Esophagus squamous epithelium (tissue), 5 donors: ENCODE data around the gene IMMP2L. TPM values are rescaled to one million over a fixed set of nuclear protein-coding genes. Genes with fewer than 3 reads are reported as not detected.

ENCODE experiments used
- DNase-seq: peaks from one replicate; lab custom pipeline; 2025; lab: John Stamatoyannopoulos, UW
- H3K27ac ChIP-seq, 4 donors: fragments of 200-600 bp; sonication (generic); one replicate each; pipeline ENCODE4 v1.5.1; 2016 to 2019; ENCODE audit warnings: mild to moderate bottlenecking in 1 of 4
- H3K27me3 ChIP-seq, 4 donors: fragments of 200-600 bp; sonication (generic); 1 replicate in 3 of 4; 2 replicates in 1 of 4; pipeline versions ENCODE4 v1.5.1 to v1.6.0; 2017 to 2021; ENCODE audit warnings: antibody characterized with exemption in 1 of 4
- H3K36me3 ChIP-seq, 3 donors: fragments of 200-600 bp; sonication (generic); one replicate each; pipeline ENCODE4 v1.5.1; 2016 to 2019
- H3K4me1 ChIP-seq, 3 donors: fragments of 200-600 bp; sonication (generic); one replicate each; pipeline ENCODE4 v1.5.1; 2017 to 2019
- H3K4me3 ChIP-seq, 4 donors: fragments of 200-600 bp; sonication (generic); 1 replicate in 3 of 4; 2 replicates in 1 of 4; pipeline ENCODE4 v1.5.1; 2016 to 2019; ENCODE audit warnings: mild to moderate bottlenecking in 2 of 4, moderate library complexity in 1 of 4
- H3K9me3 ChIP-seq, 3 donors: fragments of 200-600 bp; sonication (generic); one replicate each; pipeline ENCODE4 v1.5.1; 2016 to 2019
- POLR2A ChIP-seq, 4 donors: fragments of 450-650 bp; IDR thresholded peaks; one replicate each; pipeline ENCODE4 v1.6.1; 2017; ENCODE audit warnings: antibody characterized with exemption in 4 of 4, mild to moderate bottlenecking in 4 of 4, moderate library complexity in 3 of 4
- WGBS, 2 donors: methylation state at CpG; one replicate each; pipeline ENCODE4 v1.1.5; 2018; 5-methylcytosine and 5-hydroxymethylcytosine counted together
- intact Hi-C: fragments of 100-400 bp; cut with DNase I; formaldehyde crosslinking; loops from one replicate; pipeline ENCODE4 v1.15.0; 2022
- total RNA-seq, 4 donors: library from RNA; depleted of rRNA; stranded (reverse); fragments of >200 nt; gene quantifications; one replicate each; pipeline ENCODE4 v1.1.0, GENCODE V29; 2016
- TF ChIP-seq, protein P1 (sequence below), 6 experiments: fragments of 450-650 bp in 4 of 6; fragments of 200-600 bp in 2 of 6; sonication (generic) in 2 of 6; IDR thresholded peaks; one replicate each; pipeline ENCODE4 v1.5.1; 2016 to 2019; ENCODE audit warnings: antibody characterized with exemption in 6 of 6, mild to moderate bottlenecking in 4 of 6, moderate library complexity in 4 of 6
- donor health status: DM: yes; HTN: yes; CAD: no.

The IMMP2L gene
- total RNA-seq, 4 donors from 2014 or later: 1.6 to 21.7 (median 5.4) TPM

DNA sequence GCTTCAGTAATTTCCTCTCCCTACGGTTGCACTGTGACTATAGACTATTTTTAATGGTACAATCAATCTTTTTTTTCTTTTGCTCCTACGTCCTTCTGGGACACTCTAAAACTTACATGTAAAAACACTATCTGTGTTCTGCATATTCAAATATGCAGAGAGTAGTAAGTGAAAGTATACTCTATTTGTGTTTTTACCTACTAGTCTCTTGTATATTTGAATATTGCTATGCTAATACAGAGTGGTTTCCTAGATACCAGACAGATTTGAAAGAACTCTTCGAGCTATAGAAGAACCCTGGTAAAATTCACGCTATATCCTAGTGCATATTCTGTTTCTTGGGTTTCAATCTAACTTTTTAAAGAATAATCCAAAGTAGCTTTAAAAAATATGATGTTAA lies 672.2 kb downstream of the IMMP2L start:
- Histone ChIP-seq H3K4me1 (no peaks in the 10 kb centered on the region), H3K4me3 (no peak overlapping the region), H3K36me3 (no peaks in the 10 kb centered on the region), H3K27me3 (no peaks in the 10 kb centered on the region), H3K9me3 (peaks cover 0 to under 1% (median 0%) of the 10 kb centered on the region in 3 donors), H3K27ac (no peak overlapping the region)
- TF ChIP-seq, protein P1, sequence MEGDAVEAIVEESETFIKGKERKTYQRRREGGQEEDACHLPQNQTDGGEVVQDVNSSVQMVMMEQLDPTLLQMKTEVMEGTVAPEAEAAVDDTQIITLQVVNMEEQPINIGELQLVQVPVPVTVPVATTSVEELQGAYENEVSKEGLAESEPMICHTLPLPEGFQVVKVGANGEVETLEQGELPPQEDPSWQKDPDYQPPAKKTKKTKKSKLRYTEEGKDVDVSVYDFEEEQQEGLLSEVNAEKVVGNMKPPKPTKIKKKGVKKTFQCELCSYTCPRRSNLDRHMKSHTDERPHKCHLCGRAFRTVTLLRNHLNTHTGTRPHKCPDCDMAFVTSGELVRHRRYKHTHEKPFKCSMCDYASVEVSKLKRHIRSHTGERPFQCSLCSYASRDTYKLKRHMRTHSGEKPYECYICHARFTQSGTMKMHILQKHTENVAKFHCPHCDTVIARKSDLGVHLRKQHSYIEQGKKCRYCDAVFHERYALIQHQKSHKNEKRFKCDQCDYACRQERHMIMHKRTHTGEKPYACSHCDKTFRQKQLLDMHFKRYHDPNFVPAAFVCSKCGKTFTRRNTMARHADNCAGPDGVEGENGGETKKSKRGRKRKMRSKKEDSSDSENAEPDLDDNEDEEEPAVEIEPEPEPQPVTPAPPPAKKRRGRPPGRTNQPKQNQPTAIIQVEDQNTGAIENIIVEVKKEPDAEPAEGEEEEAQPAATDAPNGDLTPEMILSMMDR (IDR thresholded peaks at IDR 0.05): no peak
- no peak for TF ChIP-seq POLR2A (IDR thresholded peaks at IDR 0.05)
- intact Hi-C loops: no loop called here
- WGBS, 2 donors: 84 to 89% methylated on average over 4 of the region's 4 CpGs
- no peak for DNase-seq

DNA sequence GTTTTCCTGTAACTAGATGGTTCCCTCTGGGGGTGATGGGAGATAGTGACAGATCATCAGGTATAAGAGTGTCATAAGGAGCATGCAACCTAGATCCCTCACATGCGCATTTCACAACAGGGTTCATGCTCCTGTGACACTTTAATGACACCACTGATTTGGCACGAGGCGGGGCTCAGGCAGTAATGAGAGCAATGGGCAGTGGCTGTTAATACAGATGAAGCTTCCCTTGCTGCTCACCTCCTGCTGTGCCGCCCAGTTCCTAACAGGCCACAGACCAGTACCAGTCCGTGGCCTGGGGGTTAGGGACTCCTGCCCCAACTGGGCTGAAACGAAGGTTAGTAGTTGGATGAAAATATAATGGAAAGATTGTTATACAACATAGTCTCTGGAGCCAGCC lies 673.0 kb downstream of the IMMP2L start:
- Histone ChIP-seq H3K4me3 (no peak overlapping the region), H3K36me3 (no peaks in the 10 kb centered on the region), H3K4me1 (no peaks in the 10 kb centered on the region), H3K9me3 (no peaks in the 10 kb centered on the region), H3K27ac (no peak overlapping the region), H3K27me3 (no peaks in the 10 kb centered on the region)
- intact Hi-C loops: no loop called here
- TF ChIP-seq, protein P1 (IDR thresholded peaks at IDR 0.05): no peak
- TF ChIP-seq POLR2A (IDR thresholded peaks at IDR 0.05): no peak
- 78 to 83% methylated on average over 3 to 6 of the region's 6 CpGs for WGBS, 2 donors
- DNase-seq: no peak

DNA sequence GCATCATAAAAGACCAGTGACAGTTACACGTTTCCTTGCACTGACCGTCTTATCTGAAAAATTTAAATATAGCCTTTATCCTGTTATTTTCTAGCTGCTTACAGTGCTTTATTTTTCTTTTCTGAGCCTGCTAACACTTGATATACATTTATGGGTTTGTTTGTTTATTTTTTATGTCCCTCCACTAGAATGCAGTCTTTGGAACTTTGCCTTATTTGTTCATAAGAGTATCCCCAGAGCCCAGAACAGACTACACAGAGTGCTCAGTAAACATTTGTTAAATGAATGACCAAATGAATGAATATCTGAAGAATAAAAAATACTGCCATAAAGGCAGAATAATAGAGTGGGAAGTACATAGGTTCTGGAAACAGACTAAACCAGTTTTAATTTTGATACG lies 673.7 kb downstream of the IMMP2L start:
- no peaks in the 10 kb centered on the region for H3K27me3 ChIP-seq
- WGBS, 2 donors: 80 to 87% methylated on average over 3 of the region's 3 CpGs
- H3K4me1 ChIP-seq: no peaks in the 10 kb centered on the region
- intact Hi-C loops: no loop called here
- H3K36me3 ChIP-seq: no peaks in the 10 kb centered on the region
- H3K9me3 ChIP-seq: no peaks in the 10 kb centered on the region
- DNase-seq: no peak
- no peak overlapping the region for H3K27ac ChIP-seq
- H3K4me3 ChIP-seq: no peak overlapping the region
- TF ChIP-seq, protein P1 (IDR thresholded peaks at IDR 0.05): no peak
- TF ChIP-seq POLR2A (IDR thresholded peaks at IDR 0.05): no peak

DNA sequence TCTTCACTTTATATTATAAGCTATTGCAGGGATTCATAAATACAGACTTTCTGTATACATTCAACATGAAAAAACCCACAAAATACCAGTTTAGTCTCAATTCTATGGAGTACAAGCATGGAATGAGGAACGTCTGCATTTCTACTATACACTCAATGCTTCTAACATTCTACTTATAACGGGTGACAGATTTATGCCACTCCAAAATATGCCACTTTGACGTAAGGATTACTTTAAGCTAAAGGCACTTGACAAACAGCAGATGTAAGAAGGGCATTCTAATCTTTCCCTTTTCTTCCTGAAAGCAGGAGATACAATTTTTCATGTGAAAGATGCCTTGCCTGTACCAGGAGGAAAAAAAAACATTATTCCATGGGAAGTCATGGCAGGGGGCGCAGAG lies 676.8 kb downstream of the IMMP2L start:
- Histone ChIP-seq H3K9me3 (no peaks in the 10 kb centered on the region), H3K27ac (no peak overlapping the region), H3K36me3 (no peaks in the 10 kb centered on the region), H3K27me3 (no peaks in the 10 kb centered on the region), H3K4me1 (no peaks in the 10 kb centered on the region), H3K4me3 (no peak overlapping the region)
- TF ChIP-seq, protein P1 (IDR thresholded peaks at IDR 0.05): no peak
- TF ChIP-seq POLR2A (IDR thresholded peaks at IDR 0.05): no peak
- intact Hi-C loops: no loop called here
- 85 to 88% methylated on average over 4 of the region's 4 CpGs for WGBS, 2 donors
- DNase-seq: no peak

DNA sequence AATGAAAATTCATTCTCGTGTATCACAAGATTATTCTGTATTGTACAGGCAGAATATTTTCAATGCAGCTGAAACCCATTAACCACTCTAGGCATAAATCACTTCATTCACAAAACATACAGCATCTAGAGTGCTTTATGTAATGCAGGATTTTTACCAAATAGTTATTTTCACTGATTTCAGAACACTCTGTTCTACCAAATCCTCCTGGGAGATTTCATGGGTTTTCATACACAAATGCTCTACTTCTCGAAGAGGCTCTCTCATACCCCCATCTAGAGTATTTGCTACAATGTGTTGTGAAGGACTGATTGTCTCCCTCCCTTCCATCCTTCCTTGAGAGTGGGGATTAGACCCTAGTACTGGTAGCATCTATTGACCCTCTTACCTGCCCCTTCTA lies 680.6 kb downstream of the IMMP2L start:
- Histone ChIP-seq H3K27me3 (no peaks in the 10 kb centered on the region), H3K27ac (no peak overlapping the region), H3K4me3 (no peak overlapping the region), H3K9me3 (no peaks in the 10 kb centered on the region), H3K4me1 (peaks cover 0 to 3% (median 0%) of the 10 kb centered on the region in 3 donors), H3K36me3 (no peaks in the 10 kb centered on the region)
- no peak for TF ChIP-seq POLR2A (IDR thresholded peaks at IDR 0.05)
- TF ChIP-seq, protein P1 (IDR thresholded peaks at IDR 0.05): no peak
- intact Hi-C loops: no loop called here
- no peak for DNase-seq
- 77 to 96% methylated on average over 2 of the region's 2 CpGs for whole genome bisulfite sequencing, 2 donors
